ENCODE results near the gene PCGF5. TPM values are rescaled to one million over a fixed set of nuclear protein-coding genes. Genes with fewer than 3 reads are reported as not detected.

The PCGF5 gene
- total and polyA plus RNA-seq, 5 donors from 2014 or later = 43.5 to 60.3 (median 53.5) TPM

Other genes with a start within 250 kb of the PCGF5 start
- gene HECTD2, start 189.7 kb downstream of the PCGF5 start, total RNA-seq = 1.7 TPM
- under 1 TPM; 0.34 to 0.84 (median 0.61) TPM for gene HECTD2, start 189.7 kb downstream of the PCGF5 start, polyA plus RNA-seq